Activated CD4-positive, alpha-beta T cell treated with anti-CD3 and anti-CD28 coated beads, Interleukin-2, amount 50 U/mL, for 48 hours (primary cell): ENCODE data around the gene RASSF1.
"Not testable (repeated sequence)": the region's sequence is repeated elsewhere in the genome, so short reads cannot be mapped to it uniquely, and the experiment has no call there.

Experiments
- DNase-seq, 2 experiments: peaks; one replicate each; pipeline ENCODE4 v3.0.0-alpha.2; 2020

The RASSF1 gene

DNA sequence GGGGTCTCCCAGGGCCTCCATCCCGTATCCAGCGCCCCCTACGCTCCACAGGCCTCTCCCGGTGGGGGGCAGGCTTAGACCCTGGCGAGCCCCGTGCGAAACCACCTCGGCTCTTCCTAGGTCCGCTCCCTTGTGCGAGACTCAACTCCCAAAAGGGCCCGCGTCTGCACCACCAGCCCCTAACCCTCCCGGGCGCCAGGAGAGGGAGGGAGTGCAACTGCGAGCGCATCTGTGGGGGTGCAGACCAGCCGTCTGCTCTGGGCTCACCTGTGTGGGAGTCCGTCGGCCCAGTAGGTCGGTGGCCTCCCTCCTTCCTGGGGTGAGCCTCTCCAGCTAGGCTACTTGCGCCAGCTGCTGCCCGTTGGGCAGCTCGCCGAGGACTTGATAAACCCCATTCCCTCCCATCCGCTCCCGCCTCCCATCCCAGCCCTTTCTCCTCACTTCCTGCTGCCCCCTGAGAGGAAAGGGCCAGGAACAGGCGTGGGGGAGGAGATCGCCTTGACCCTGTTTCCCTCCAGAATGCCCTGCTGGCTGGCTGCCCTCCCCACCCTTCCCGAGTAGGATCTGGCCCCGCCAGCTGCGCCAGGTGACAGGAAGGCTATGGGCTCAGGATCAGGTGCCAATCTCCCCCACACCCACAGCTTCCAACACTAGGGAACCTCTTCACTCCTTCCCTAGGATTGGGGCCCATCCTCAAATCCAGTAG lies 18.1 kb downstream of the RASSF1 start, which contains the start of gene HYAL2:
TSS of gene HYAL2 (minus strand) at position 360 of the 706 bp plus-strand sequence. CDS start 2,256 bp downstream, outside the sequence.
- no peak for DNase-seq

DNA sequence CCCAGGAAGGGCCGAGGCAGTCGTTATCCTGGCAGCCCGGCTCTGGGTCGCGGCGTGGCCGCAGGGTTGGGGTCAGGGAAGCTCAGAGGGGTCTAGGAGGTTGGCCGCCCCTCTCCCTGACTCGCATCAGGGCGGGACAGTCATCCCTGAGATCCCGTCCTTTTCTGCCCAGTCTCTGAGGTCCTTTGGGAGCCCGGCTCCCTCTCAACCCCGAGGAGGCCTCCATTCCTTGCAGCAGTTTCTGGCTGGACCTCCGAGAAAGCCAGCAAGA lies 18.6 kb downstream of the RASSF1 start:
- DNase-seq: no peak

DNA sequence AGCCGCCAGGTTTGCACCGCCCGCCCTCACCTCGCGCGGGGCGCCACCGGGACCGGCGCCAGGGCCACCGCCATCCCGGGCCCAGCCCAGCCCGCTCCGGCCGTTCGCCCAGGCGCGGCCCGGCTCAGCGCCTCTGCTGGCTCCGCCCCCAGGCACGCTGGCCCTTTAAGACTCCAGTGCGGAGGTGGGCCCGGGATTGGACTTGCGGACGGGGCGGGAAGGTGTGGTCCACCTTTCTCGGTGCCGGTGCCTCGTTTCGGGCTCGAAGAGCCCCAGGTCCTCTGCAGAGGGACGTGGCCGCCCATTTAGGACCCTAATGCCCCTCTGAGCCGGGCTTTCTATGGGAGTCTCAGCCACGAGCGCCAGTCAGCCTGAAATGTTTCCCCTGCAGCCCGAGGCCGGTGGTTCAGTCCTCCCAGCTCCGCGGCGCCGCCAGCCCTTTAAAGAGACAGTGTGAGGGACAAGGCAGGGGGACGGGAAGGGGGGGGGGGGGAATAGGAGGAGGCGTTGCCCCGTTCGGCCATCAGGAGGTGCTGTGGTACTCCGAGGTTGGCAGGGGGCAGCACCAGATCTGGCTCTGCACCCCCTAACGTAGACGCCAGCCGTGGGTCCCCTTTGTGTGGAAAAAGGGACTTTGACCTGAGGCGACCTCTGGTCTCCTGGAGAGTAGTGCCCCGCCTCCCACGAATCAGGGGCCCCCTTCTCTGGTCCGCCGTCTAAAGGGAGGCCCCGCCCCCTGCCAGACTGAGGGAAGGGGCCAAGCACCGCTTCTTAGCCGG lies 19.1 kb downstream of the RASSF1 start:
- DNase-seq: peak; percentile 87 to 88

DNA sequence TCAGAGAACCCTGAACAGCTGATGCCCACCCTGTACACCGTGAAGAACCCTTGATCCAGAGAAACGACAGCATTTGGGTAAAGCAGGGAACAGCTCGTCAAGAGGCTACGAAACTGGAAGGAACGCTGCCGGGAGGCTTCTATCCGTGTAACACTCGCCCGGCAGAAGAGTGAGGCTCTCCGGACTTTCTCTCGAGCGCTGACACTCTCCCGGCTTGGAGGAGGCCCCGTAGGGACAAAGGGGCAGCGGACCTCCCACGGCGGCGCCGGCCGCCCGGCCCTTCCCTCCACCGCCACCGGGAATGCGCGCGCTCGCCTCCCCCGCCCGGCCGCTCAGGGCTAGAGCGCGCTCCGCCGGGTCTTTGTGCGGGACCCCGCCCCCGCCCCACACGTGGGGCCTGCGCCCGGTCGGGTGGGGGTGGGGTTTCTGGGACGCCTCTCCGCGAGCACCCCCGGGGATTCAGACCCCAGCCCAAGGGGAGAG lies 19.7 kb downstream of the RASSF1 start:
- DNase-seq: peak; percentile 68 to 72

DNA sequence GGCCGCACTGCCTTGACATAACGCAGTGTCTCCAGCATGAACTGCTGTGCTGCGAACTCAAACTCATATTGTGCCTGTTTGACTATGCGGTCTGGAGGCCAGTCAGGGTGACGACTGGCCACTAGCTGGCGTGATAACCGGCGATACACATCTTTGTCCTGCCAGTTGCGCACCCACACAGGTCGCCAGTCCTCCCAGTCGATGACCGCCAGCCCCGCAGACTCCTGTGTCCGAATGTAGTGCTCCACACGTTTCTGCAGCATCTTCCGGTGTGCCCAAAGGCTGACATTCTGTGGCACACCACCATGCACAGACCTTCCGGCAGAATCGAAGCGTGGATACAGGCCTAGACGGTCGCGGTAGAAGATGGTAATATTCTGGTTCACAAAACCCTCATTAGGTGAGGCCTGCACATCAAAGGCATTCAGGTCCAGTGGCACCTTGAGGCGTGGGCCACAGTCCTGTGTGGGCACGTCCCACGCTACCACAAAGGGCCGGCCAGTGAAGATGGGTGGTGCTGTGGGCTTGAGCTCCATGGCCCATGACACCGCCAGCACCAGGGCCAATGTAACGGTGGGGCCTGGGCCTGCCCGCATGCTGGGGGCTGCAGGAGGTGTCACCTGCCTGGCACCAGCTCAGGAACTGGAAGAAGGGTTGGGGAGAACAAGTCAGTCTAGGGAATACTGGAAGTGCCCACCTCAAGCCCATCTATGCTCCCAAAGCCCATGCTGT lies 20.6 kb downstream of the RASSF1 start:
- no peak for DNase-seq

DNA sequence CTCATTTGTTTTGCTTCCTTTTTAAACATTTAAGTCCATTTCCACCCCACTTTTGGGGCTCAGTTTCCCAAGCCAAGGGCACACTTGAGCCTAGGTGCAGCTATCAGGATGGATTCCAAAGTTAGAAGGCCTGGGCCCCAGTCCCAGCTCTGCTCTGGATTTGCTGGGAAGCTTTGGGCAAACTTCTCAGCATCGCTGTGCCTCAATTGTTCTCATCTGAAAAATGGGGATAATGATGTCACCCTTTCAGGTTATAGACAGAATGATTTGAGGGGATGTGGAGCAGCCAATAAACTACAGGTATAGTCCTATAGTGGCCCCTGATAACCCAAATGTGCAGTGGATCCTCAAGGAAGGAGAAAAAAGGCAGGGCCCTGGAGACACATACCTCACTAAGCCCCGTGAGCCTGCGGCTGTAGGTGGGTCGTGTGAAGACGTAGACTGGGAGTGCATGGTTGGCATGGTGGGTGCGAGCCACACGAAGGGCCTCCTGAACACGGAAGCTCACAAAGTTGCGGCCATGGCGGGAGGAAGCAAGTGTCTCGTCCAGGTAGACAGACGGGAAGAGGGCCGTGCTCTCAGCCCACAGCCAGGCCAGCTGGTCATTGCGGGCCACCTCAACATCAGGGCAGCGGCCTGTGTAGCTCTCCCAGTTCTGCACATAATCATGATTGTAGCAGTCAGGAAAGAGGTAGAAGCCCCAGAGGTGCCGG lies 21.3 kb downstream of the RASSF1 start:
- DNase-seq: no peak

DNA sequence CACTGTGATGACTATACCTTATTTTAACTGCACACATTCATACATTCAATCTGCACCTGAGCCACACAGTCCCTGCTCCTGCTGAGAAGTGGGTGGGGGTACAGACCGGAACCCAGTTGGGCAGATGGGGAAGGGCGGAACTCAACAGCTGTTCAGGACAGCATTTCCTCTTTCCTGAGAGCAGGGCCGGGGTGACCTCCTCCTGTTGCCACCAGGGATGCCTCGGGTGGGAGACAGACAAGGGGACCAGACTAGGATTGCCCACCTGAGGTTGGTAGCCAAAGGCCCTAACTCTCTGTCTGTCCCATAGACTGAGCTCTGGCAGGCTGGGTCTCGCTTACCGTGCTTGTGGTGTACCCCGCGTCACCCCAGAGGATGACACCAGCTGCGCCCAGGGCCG lies 22.0 kb downstream of the RASSF1 start:
- no peak for DNase-seq

DNA sequence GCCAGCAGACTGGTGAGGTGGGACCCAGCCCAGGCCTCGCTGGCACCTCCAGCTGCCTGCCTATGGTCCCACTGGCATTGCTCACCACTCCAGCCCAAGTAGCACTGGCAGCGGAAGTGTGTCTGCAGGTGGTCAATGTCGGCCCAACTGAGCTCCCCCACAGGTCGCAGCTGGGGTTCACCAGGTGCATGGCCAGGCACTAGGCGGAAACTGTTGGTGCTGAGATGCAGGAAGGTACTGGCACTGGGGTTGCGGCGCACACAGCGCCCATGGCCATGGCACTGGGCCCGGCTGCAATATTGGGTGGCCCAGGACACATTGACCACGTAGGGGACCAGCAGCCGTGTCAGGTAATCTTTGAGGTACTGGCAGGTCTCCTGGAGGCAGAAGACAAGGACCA lies 22.5 kb downstream of the RASSF1 start:
- no peak for DNase-seq

DNA sequence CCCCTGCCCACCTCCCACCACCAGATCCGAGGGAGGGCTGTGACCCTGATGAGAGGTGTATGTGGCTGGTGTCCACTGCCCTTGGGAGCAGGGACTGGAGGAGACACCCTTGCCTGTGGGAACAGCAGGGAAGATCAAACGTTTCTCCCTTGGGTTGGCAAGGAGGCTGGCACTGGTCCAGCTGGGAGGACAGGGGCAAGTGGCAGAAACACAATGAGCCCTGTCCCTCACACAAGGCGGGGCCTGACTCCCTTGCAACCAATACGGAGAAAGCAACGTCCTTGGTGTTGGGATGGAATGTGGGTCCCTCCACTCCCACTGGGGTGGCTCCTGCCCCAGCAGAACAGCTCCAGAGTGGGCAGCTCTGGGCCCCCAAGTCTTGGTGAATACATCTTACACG lies 23.3 kb downstream of the RASSF1 start:
- DNase-seq: no peak

DNA sequence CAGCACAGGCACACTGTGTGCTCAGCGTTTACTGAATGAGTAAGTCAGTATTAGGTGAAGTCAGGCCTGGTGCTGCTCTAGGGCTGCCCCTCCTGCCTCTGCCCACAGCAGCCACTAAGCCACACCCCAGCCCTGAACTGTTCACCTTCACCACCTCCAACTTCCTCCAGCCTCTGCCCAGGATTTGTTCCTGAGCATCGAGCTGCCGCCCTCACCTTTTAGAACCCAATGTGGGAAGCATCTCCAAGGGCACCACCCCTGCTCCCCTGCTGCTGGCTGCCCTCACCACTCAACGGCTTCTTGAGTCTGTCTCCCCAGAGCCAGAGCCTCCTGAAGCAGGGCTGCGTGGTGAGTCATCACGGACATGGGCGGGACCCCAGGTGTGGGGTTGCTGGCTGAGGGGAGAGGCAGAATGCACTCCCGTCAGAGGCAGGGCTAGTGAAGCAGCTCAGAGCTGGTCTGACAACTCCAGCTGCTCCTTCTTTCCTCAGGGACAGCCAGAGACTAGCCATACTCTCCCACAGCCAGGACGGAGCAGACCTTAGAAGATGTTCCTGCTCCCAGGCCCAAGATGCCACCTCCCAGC lies 23.9 kb downstream of the RASSF1 start:
- peak; percentile 57 to 62 for DNase-seq

DNA sequence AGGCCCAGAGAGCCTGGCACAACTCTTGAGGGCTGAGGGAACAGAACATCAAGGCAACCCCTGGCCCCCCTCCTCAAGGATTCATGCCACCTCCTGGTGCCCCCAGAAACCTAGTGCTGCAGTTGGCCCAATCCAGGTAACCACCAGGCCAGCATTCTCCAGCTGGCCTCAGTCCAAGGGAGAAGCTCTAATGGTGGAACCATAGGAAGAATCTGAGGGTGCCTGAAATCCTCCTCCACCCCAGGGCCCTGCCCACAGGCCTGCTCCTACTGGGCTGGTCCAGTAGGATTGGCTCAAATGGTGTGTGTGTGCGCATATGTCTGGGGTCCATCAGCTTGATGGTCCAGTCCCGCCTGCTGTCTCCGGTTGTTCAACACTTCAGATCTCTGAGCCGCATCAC lies 25.8 kb downstream of the RASSF1 start:
- no peak for DNase-seq

DNA sequence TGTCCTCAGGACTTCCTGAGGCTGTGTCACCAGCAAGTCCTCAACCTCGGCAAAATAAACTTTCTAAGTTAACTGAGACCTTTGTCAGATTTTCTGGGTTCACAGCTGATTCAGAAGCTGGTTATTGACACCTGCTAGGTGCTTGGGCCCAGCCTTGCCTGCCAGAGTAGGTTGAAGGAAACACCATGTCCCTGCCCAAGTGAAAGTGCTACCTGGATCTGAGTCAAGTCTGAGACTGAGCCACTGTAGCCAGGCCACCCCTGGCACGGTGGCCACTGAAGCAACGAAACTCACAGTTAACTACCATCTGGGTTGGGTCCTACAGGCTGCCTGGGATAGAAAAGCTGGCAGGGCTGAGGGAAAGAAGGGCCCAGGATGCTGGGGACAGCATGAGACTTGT lies 26.3 kb downstream of the RASSF1 start:
- no peak for DNase-seq

DNA sequence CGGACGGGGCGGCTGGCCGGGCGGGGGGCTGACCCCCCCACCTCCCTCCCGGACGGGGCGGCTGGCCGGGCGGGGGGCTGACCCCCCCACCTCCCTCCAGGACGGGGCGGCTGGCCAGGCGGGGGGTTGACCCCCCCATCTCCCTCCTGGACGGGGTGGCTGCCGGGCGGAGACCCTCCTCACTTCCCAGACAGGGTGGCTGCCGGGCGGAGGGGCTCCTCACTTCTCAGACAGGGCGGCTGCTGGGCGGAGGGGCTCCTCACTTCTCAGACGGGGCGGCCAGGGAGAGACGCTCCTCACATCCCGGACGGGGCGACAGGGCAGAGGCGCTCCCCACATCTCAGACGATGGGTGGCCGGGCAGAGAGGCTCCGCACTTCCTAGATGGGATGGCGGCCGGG lies 28.6 kb downstream of the RASSF1 start:
- not testable (repeated sequence) for DNase-seq

DNA sequence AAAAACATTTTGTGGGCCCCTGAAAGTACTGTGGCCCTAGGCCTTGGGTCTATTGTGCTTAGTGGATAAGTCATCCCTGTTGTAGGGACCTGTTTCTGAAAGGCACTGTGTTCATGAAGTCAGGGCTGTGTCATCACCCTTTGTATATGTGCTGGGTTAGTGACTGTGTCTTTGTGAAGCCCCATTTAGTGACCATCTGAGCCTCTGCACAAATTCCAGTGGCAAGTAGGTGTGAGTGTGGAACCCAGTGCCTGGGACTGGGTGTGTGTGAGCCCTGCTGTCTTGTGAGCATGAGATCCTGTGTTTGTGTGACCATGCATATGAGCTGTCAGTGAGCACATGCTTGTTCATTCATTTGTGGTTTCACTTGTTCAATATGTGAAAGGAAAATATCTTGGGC lies 36.0 kb downstream of the RASSF1 start:
- DNase-seq: no peak

DNA sequence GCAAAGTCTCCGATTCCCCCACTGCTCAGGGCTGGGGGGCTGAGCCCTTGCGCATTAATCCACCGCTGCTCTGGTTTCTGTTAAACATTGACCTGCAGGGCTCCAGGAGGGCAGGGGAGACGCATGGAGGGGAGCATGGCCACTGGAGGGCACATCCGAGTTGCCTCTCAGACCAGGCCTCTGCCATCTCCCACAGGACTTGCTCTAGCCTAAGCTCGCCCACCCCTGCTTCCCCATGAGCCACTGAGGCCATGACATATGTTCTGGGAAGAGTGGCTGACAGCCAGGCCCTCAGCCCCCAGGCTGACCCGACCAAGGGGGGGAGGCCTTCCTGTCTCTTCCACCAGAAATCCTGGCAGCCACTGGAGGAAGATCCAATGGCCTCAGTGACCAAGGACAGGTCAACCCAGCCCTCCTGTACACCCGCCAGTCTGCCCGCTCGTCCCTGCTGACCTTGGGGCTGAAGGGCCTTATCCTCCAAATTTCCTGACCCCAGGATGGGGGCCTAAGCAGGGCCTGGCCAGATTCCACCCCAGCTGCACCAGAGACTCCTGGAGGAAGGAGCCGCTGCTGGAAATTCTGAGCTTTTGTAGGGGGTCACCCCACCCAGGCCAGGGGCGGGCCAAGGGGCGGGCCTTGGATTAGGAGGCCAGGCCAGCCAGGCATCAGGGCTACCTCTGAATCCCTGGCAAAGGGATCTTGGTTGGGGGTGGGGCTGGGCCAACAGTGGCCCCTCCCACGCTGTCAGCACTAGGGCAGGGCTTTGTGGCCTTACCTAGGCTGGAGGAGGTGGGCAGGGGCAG lies 37.4 kb downstream of the RASSF1 start, which contains the start of gene HYAL1:
TSS of gene HYAL1 (minus strand) at position 562 of the 803 bp plus-strand sequence. CDS start 618 bp downstream, outside the sequence.
- no peak for DNase-seq

DNA sequence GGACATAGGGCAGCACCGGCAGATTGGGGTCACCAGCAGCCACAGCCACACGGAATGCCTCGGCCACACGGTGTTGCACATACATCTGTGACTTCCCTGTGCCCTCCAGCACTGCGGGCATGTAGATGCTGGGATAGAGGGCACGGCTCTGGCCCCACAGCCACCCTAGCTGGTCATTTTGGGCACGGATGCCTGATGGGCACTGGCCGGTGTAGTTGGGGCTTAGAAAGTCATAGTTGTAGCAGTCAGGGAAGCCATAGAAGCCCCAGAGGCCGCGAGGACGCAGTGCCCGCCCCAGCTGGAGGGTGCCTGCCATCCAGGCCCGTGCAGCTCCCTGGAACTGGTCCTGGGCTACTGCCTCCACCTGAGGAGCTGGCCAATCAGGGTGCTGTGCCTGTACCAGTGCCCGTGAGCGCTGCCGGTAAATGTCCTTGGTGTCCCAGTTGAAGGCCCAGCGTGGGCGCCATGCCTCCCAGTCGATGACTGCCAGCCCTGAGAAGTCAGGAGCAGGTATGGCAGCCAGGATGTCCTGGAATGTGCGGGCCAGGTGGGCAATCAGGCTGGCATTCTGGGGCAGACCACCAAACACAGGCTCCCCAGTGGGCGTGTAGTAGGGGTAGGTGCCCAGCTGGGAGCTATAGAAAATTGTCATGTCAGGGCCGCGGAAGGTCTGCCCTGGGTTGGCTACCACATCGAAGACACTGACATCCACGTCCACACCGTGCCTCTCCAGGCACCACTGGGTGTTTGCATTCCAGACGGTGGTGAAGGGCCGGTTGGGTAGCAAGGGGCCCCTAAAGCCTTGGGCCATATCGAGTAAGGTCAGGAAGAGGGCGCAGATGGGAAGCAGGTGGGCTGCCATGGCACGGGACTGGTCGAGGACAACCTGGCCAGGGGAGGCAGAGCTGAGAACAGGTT lies 38.3 kb downstream of the RASSF1 start:
- DNase-seq: no peak

DNA sequence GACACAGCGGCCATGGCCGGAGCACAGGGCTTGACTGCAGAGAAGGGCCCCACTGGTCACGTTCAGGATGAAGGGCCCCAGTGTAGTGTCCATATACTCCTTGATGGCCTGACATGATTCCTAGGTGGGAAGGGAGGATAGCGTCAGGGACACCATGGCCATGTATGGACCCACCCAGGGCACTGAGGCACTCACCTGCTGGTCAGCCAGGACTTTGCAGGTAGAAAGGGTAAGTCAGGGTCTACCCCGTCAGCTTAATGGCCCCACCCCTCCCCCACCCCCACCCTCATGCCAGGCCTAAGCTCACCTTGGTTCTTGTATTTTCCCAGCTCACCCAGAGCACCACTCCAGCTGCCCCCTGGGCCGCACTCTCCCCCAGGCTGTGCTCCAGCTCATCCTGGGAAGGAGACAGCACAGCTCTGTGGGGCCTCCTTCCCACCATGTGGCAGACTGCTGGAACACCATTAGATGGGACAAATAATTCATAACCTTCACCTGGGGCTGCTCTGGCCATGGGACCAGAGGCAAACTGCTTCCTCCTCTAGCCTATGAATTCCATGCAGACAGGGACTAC lies 39.9 kb downstream of the RASSF1 start:
- DNase-seq: no peak

DNA sequence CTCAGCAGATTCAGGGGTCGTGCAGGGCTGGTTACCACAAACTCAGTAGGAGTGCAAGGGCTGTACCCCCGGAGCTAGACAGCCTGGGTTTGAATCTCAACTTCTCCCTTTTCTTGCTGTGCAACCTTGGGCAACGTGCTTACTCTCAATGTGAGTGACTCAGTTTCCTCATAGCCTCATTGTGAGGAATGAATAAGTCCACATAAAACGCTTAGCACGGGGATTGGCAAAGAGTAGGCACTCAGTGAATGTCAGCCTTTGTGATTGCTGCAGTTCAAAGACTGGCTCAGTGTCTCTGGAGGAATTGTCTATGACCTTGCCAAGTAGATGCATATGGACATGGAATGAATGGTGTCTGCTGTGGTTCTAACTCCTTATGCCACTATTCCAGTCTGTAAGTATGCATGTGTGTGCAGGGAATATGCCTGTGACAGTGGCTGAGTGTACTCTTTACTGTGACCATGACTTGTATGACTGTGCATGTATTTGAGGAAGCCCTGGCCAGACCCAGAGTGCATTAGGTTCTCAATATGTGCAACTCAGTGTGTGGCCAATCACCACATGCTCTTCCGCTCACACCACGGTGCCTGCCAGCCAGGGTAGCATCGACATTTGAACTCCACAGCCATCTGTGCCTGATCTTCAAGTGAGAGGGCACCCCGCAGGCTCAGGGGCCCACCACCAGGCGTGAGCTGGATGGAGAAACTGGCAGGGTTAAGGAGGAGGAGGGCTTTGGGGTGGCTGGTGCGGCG lies 40.5 kb downstream of the RASSF1 start:
- DNase-seq: no peak

DNA sequence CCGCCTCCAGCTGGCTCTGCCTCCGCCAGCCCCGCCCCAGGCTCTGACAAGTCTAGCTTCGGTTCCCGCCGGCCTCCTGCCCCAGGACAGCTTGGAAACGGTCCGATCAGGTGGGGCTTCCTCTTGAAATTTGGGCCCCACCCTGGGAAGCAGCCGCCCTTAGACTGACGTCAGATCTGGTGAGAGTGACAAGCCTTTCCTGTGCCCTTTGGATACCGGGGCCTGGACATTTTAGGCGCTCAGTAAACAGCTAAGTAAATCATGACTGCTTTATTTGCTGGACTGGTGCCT lies 41.1 kb downstream of the RASSF1 start:
- no peak for DNase-seq
